Lower leg skin (tissue), 3 donors: Measurements from ENCODE around the gene EHBP1.

Experiments
- CTCF ChIP-seq, 3 donors: fragments of 450-650 bp; IDR thresholded peaks; one replicate each; pipeline ENCODE4 v1.5.1; 2016; ENCODE audit warnings: antibody characterized with exemption in 3 of 3, mild to moderate bottlenecking in 3 of 3, moderate library complexity in 2 of 3
- POLR2A ChIP-seq, 2 donors: fragments of 450-650 bp; IDR thresholded peaks; one replicate each; pipeline ENCODE4 v1.6.1; 2016 to 2017; ENCODE audit warnings: antibody characterized with exemption in 2 of 2, mild to moderate bottlenecking in 1 of 2, moderate library complexity in 1 of 2

- TF ChIP-seq CTCF (IDR thresholded peaks at IDR 0.05) (no peak), POLR2A (IDR thresholded peaks at IDR 0.05) (no peak)
These were observed 218.4 kb downstream of the EHBP1 start for GRCh38 chr2:62923881-62924280.
